Endothelial cell of umbilical vein (primary cell): ENCODE results near the gene RRP15. TPM values are rescaled to one million over a fixed set of nuclear protein-coding genes. Genes with fewer than 3 reads are reported as not detected.

Source experiments
- BruUV-seq: library from RNA; stranded (reverse); fragments of 400-500 nt; replicated peaks from 2 replicates; lab custom pipeline; 2021; lab: Mats Ljungman, UMichigan
- CTCF ChIA-PET: fragments of 300-600, 350-600 bp; sonication (Branson Sonifier 250); formaldehyde crosslinking; loops from one replicate; lab custom pipeline; 2021; ENCODE audit warnings: antibody characterized with exemption, inconsistent platforms; lab: Charles Lee
- POLR2A ChIA-PET: fragments of 300-600, 350-600 bp; sonication (Branson Sonifier 250); formaldehyde crosslinking; loops from one replicate; lab custom pipeline; 2021; ENCODE audit warnings: antibody characterized with exemption, inconsistent platforms; lab: Charles Lee
- DNase-seq: peaks from one replicate; pipeline ENCODE4 v3.0.0-alpha.2; 2011; ENCODE audit warnings: low read depth, low spot score
- FAIRE-seq: peaks from 2 replicates; lab custom pipeline; 2011; peaks lifted over from hg19 to GRCh38; lab: Jason Lieb, UNC
- H2AFZ ChIP-seq: 2 replicates; pipeline ENCODE4 v1.6.0; 2012; ENCODE audit warnings: low read depth, low read length, control low read depth, inconsistent platforms
- H3K27ac ChIP-seq: 2 replicates; pipeline ENCODE4 v1.5.1; 2011; ENCODE audit warnings: low read depth, mild to moderate bottlenecking, control low read depth, low read length, moderate library complexity; ENCODE audit not compliant: insufficient read depth
- H3K27me3 ChIP-seq, 2 experiments: 2 replicates each; pipeline versions ENCODE4 v1.6.0 to v1.6.1; 2011; ENCODE audit warnings: low read length in 2 of 2, mixed read lengths in 1 of 2; ENCODE audit not compliant: control insufficient read depth in 2 of 2, insufficient read depth in 2 of 2
- H3K36me3 ChIP-seq, 2 experiments: 2 replicates in 1 of 2; 3 replicates in 1 of 2; pipeline ENCODE4 v1.5.1; 2011; ENCODE audit warnings: low read length in 2 of 2, mild to moderate bottlenecking in 1 of 2, moderate library complexity in 1 of 2; ENCODE audit not compliant: control insufficient read depth in 2 of 2, insufficient read depth in 2 of 2; ENCODE audit errors: extremely low read depth in 1 of 2
- H3K4me1 ChIP-seq: 3 replicates; pipeline ENCODE4 v1.5.1; 2011; ENCODE audit warnings: mild to moderate bottlenecking, low read length; ENCODE audit not compliant: control insufficient read depth, insufficient read depth; ENCODE audit errors: extremely low read depth
- H3K4me2 ChIP-seq: 2 replicates; pipeline ENCODE4 v1.6.1; 2011; ENCODE audit warnings: low read length, control low read depth, mixed read lengths; ENCODE audit not compliant: insufficient read depth
- H3K4me3 ChIP-seq, 3 experiments: fragments of 200-600 bp in 1 of 3; sonication (generic), shearing (Covaris generic) in 1 of 3; replicated peaks in 1 of 3; 2 replicates each; pipeline ENCODE4 v1.5.1; 2011 to 2016; ENCODE audit warnings: control low read depth in 3 of 3, low read length in 3 of 3, mild to moderate bottlenecking in 2 of 3, inconsistent platforms in 1 of 3, low read depth in 1 of 3, moderate library complexity in 1 of 3; ENCODE audit not compliant: insufficient read depth in 1 of 3
- H3K79me2 ChIP-seq: 2 replicates; pipeline ENCODE4 v1.6.0; 2012; ENCODE audit warnings: low read length, inconsistent platforms; ENCODE audit not compliant: control insufficient read depth, insufficient read depth
- H3K9ac ChIP-seq: replicated peaks from 2 replicates; pipeline ENCODE3; 2011; ENCODE audit warnings: low read length, control low read depth; ENCODE audit not compliant: insufficient read depth; ENCODE audit errors: extremely low read depth
- H3K9me1 ChIP-seq: replicated peaks from 3 replicates; pipeline ENCODE4 v1.6.0; 2011; ENCODE audit warnings: mild to moderate bottlenecking, low read length; ENCODE audit not compliant: control insufficient read depth, insufficient read depth; ENCODE audit errors: extremely low read depth
- H3K9me3 ChIP-seq: replicated peaks from 2 replicates; pipeline ENCODE4 v1.5.1; 2012; ENCODE audit warnings: low read length, inconsistent platforms; ENCODE audit not compliant: control insufficient read depth, insufficient read depth
- H4K20me1 ChIP-seq: replicated peaks from 2 replicates; pipeline ENCODE3; 2011; ENCODE audit warnings: mild to moderate bottlenecking, low read length; ENCODE audit not compliant: control insufficient read depth, insufficient read depth; ENCODE audit errors: extremely low read depth
- EZH2 ChIP-seq: IDR thresholded peaks from 2 replicates; pipeline ENCODE4 v1.6.1; 2012; ENCODE audit warnings: borderline replicate concordance, low read depth, mild to moderate bottlenecking, moderate library complexity, low read length, inconsistent platforms; ENCODE audit not compliant: severe bottlenecking
- FOS ChIP-seq: IDR thresholded peaks from 2 replicates; pipeline ENCODE4 v1.6.1; 2011; ENCODE audit warnings: mild to moderate bottlenecking, low read length, moderate library complexity, borderline replicate concordance; ENCODE audit not compliant: insufficient read depth
- GATA2 ChIP-seq: IDR thresholded peaks from 2 replicates; pipeline ENCODE4 v1.7.0; 2011; ENCODE audit warnings: low read depth, mild to moderate bottlenecking, moderate library complexity, mixed read lengths, low read length; ENCODE audit not compliant: insufficient read length, insufficient read depth
- JUN ChIP-seq: IDR thresholded peaks from 2 replicates; pipeline ENCODE4 v1.6.1; 2011; ENCODE audit warnings: borderline replicate concordance, low read depth; ENCODE audit not compliant: insufficient read length, insufficient read depth
- MYC ChIP-seq: IDR thresholded peaks from one replicate; pipeline ENCODE4 v1.6.1; 2011; ENCODE audit warnings: mild to moderate bottlenecking, low read depth, low read length
- POLR2AphosphoS5 ChIP-seq: IDR thresholded peaks from 2 replicates; pipeline ENCODE4 v1.6.1; 2012; ENCODE audit warnings: low read depth, mild to moderate bottlenecking, control low read depth, low read length, moderate library complexity; ENCODE audit not compliant: insufficient read depth
- dilution Hi-C: fragments of 300-500 bp; cut with MboI; formaldehyde crosslinking; loops from one replicate; pipeline ENCODE4 v1.15.0; 2019; ENCODE audit warnings: low sequenced_read_pairs; ENCODE audit not compliant: extremely low pct_ligation_motif_present
- intact Hi-C: fragments of 100-400 bp; cut with micrococcal nuclease; formaldehyde crosslinking; loops from one replicate; pipeline ENCODE4 v1.10.0; 2022
- polyA plus RNA-seq, 4 experiments: library from polyadenylated mRNA; depleted of rRNA in 3 of 4; stranded (reverse) in 3 of 4; unstranded in 1 of 4; fragments of >200 nt; gene quantifications; 2 replicates each; pipeline versions ENCODE4 v1.2.1 to v1.2.3, GENCODE V29; 2011 to 2012; ENCODE audit warnings: missing spikeins in 1 of 4
- total RNA-seq: library from RNA; stranded (reverse); gene quantifications from 2 replicates; pipeline ENCODE4 v1.2.3, GENCODE V29; 2021
- TF ChIP-seq, protein P1 (sequence below): IDR thresholded peaks from 2 replicates; pipeline ENCODE4 v1.6.1; 2011; ENCODE audit not compliant: insufficient read depth, insufficient read length
- TF ChIP-seq, protein P2 (sequence below), 2 donors: IDR thresholded peaks; 1 replicate in 1 of 2; 2 replicates in 1 of 2; pipeline ENCODE4 v1.5.1; 2011; ENCODE audit warnings: low read length in 2 of 2, mild to moderate bottlenecking in 2 of 2, moderate library complexity in 2 of 2, control low read depth in 1 of 2, inconsistent platforms in 1 of 2, low read depth in 1 of 2; ENCODE audit not compliant: insufficient read depth in 1 of 2; ENCODE audit errors: extremely low read depth in 1 of 2

The RRP15 gene
- total and polyA plus RNA-seq, 2 donors (not counting 3 experiments of a cell fraction or from before 2014, with no cell fraction given), result 1.0 to 17.3 TPM

DNA sequence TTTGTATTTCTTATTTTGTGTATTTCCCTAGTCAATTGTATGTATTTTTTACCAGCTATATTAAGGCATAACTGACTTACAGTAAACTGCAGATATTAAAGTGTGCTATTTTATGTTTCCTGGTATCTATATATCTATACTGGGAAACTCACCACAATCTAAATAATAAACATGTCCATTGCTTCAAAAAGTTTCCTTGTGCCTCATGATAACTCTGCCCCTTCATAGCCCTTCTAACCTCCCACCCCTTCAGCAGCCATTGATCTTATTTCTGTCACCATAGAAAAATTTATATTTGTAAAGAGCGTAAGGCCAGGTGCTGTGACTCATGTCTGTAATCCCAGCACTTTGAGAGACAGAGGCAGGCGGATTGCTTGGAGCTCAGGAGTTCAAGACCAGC, 9.3 kb upstream of the RRP15 start:
- no TSS peak for BruUV-seq
- Histone ChIP-seq H3K4me3 (no peak overlapping the region), H3K4me1 (no peaks in the 10 kb centered on the region), H3K9me1 (no peaks in the 10 kb centered on the region), H3K27me3 (peaks cover 6 to 8% of the 10 kb centered on the region in 2 experiments), H4K20me1 (no peaks in the 10 kb centered on the region), H3K9ac (no peak overlapping the region), H2AFZ (no peak overlapping the region), H3K9me3 (no peaks in the 10 kb centered on the region), H3K79me2 (no peaks in the 10 kb centered on the region), H3K27ac (no peak overlapping the region), H3K36me3 (no peaks in the 10 kb centered on the region), H3K4me2 (no peak overlapping the region)
- POLR2A ChIA-PET, result no interaction called here
- intact Hi-C loops (no loop called here), dilution Hi-C loops (no loop called here)
- TF ChIP-seq MYC (no peak), EZH2 (no peak)
- DNase-seq (no peak), FAIRE-seq (no peak)
- CTCF ChIA-PET, result interaction anchor here (1.2 kb wide), 1 partner anchor 1385 kb away, joined by 3 read pairs; no protein-coding TSS in a partner anchor

GRCh38 chr1:218281285-218281684, 3.8 kb upstream of the RRP15 start:
- Histone ChIP-seq H3K9me3 (no peaks in the 10 kb centered on the region), H3K36me3 (no peaks in the 10 kb centered on the region), H3K27me3 (peaks cover 4 to 5% of the 10 kb centered on the region in 2 experiments), H3K4me2 (no peak overlapping the region), H3K9me1 (no peaks in the 10 kb centered on the region), H3K79me2 (peaks cover 8% of the 10 kb centered on the region), H2AFZ (no peak overlapping the region), H4K20me1 (no peaks in the 10 kb centered on the region), H3K4me1 (peaks cover 9% of the 10 kb centered on the region), H3K4me3 (no peak overlapping the region), H3K27ac (no peak overlapping the region), H3K9ac (no peak overlapping the region)
- DNase-seq (no peak), FAIRE-seq (no peak)
- intact Hi-C loops, result no loop called here
- dilution Hi-C loops, result no loop called here
- TF ChIP-seq GATA2 (no peak), MYC (no peak), JUN (no peak), EZH2 (no peak), FOS (no peak), POLR2AphosphoS5 (no peak)
- TF ChIP-seq, protein P1, sequence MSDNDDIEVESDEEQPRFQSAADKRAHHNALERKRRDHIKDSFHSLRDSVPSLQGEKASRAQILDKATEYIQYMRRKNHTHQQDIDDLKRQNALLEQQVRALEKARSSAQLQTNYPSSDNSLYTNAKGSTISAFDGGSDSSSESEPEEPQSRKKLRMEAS, result no peak
- TF ChIP-seq, protein P2, sequence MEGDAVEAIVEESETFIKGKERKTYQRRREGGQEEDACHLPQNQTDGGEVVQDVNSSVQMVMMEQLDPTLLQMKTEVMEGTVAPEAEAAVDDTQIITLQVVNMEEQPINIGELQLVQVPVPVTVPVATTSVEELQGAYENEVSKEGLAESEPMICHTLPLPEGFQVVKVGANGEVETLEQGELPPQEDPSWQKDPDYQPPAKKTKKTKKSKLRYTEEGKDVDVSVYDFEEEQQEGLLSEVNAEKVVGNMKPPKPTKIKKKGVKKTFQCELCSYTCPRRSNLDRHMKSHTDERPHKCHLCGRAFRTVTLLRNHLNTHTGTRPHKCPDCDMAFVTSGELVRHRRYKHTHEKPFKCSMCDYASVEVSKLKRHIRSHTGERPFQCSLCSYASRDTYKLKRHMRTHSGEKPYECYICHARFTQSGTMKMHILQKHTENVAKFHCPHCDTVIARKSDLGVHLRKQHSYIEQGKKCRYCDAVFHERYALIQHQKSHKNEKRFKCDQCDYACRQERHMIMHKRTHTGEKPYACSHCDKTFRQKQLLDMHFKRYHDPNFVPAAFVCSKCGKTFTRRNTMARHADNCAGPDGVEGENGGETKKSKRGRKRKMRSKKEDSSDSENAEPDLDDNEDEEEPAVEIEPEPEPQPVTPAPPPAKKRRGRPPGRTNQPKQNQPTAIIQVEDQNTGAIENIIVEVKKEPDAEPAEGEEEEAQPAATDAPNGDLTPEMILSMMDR (IDR thresholded peaks at IDR 0.05; ENCODE audit: extremely low read depth in 1 of 2, insufficient read depth in 1 of 2, low read depth in 1 of 2, low read length in 2 of 2), result no peak
- no TSS peak for BruUV-seq
- POLR2A ChIA-PET, result no interaction called here
- CTCF ChIA-PET, result interaction anchor here (1.0 to 1.1 kb wide), 2 partner anchors 18 to 1380 kb away, joined by 3 to 4 read pairs; no protein-coding TSS in a partner anchor
